IPS-NIHi7 (cell line): ENCODE measurements around the gene GNAT2.

Experiments used
- DNase-seq: peaks from one replicate; pipeline ENCODE4 v3.0.0; 2012; ENCODE audit warnings: mixed read lengths; ENCODE audit errors: extremely low spot score

Gene GNAT2

DNA sequence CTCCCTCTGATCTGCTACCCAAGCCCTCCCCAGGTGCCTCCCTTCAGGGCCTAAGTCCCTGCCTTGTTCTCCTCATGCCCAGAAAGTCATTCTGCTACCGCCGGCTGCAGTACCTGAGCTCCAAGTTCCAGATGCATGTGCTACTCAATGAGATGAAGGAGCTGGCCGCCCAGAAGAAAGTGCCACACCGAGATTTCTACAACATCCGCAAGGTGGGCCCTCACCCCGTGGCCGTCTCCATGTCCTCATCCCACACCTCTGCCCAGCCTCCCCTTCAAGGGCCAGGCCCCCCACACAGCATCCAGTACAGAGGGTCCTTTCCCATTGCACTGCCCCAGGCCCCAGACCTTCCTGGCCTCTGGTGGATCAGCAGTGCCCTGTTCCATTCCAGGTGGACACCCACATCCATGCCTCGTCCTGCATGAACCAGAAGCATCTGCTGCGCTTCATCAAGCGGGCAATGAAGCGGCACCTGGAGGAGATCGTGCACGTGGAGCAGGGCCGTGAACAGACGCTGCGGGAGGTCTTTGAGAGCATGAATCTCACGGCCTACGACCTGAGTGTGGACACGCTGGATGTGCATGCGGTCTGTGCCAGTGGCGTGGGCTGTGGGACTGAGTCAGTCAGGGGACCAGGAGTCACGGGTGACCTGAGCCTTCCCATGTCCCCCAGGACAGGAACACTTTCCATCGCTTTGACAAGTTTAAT lies 8.4 kb upstream of the GNAT2 start:
- DNase-seq, result no peak

DNA sequence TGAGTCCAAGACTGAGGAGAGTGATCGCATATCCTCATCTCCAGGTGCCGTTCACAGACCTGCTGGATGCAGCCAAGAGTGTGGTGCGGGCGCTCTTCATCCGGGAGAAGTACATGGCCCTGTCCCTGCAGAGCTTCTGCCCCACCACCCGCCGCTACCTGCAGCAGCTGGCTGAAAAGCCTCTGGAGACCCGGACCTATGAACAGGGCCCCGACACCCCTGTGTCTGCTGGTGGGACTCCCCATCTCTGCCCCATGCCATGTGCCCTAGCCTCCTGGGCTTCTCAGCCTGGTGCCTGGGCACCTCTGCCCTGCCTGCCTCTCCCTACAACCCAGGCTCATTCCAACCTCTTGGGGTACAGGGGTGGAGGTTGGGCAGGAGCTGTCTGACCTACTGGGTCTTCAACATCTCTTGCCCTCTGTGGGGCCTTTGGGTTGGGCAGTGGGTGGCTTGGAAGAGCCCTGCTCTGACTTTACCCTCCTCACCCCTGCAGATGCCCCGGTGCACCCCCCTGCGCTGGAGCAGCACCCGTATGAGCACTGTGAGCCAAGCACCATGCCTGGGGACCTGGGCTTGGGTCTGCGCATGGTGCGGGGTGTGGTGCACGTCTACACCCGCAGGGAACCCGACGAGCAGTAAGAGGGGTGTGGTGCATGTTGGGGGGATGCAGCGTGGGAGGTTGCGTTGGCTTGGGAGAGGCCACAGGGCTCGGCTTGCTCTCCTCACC lies 7.4 kb upstream of the GNAT2 start:
- DNase-seq, result no peak

DNA sequence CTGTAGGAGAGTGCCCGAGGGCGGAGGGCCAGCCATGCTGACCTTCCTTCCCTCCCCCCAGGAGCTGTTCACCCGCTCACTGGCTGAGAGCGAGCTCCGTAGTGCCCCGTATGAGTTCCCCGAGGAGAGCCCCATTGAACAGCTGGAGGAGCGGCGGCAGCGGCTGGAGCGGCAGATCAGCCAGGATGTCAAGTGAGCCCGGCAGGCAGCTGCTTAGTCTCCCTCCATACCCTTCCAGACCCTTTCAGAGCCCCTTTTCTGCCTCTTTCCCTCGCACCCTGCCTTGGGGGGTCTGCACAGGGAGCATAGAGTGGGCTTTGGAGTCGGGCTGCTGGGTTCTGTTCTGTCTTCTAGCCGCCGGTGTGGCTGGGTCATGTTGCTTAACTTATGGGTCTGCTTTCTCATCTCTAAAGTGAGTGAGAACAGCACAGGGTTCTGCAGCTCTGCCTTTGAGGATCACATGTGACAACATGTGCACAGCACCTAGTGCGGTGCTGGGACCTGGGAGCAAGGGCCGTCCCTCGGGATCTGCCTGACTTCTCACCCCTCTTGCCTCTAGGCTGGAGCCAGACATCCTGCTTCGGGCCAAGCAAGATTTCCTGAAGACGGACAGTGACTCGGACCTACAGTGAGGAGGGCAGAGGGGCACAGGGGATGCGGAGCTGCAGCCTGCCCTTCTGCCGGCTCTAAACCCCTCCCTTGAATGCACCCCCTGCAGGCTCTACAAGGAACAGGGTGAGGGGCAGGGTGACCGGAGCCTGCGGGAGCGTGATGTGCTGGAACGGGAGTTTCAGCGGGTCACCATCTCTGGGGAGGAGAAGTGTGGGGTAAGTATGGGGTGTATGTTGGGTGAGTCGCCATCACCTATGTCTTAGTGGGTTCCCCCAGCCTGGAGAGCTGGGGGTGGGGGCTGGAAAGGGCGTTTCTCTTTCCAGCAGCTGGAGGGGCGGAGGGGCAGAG lies 6.5 kb upstream of the GNAT2 start:
- DNase-seq, result no peak

DNA sequence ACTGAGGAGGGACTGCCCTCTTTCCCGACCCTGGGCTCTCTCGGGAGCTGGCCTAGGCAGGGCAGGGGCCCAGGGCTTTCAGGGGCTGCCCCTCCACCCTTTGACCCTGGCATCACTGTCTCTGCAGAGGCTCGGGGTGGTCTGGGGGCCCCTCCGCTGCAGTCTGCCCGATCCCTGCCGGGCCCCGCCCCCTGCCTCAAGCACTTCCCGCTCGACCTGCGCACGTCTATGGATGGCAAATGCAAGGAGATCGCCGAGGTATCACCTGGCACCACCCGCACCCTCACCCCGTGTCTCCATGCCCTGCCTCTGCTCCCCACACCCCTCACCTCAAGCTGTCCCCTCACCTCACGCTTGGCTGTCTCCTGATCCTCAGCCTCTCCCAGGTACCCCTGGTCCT lies 5.8 kb upstream of the GNAT2 start:
- no peak for DNase-seq

DNA sequence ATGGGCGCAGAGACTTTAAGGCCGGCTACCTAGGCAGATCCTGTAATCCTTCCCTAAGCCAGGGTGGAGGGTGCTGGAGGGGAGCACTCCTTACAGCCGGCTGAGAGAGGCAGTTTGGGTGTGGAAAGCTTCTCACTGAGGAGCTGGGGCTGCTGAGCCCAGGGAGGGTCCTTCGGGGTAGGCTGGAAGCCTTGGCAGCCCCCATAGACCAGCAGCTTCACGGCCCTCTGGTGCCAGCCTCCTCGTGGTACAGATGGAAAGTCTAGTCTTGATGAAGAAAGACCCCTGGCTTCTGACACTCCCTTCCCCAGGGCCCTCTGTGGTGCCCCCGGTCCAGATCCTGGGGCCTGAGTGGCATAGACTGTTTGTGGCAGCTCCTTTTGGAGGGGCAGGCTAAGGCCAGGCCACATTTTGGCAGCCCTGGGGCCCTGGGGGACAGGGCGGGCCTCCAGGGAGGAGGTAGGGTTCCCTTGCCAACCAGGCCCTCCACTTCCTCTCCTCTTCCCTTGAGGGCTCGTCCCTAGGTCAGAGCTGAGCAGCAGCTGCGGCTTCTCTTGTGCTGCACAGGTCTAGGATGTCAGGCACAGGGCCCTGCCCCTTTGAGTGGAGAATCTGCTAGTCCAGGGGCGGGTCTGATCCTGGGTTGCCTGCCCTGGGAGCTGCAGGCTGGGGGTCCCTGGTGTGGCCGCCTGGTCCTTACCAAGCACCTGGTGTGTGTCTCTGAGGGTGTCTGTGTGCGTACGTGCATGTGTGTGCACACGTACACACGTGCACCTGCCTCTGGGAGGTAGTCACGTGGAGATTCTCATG lies 5.0 kb upstream of the GNAT2 start:
- DNase-seq, result no peak

DNA sequence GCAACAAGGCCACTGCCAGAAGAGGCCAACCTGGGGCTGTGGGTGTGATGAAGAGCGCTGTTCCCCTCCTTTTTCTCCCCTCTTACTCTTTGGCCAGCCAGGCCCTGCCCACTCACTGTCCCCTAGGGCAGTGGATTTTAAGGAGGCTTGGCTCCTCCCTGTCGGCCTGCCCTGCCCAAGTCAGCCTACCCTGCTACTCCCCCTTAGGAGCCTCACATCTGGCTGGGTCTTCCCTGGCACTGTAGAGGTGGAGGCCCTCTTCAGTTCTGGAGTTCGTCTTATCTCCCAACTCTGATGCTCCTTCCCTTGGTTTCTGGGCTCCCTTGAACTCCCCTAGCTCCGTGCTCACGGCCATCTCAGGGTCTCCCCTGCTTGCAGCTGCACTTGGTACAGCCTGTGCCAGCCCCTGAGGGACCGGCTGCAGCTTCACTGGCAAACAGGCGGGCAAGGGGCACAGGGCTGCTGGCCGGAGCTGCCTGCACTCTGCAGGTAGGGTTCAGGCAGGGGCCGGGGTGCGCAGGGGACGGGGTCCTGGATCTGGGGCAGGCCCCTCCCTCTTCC lies 4.3 kb upstream of the GNAT2 start:
- DNase-seq, result no peak

DNA sequence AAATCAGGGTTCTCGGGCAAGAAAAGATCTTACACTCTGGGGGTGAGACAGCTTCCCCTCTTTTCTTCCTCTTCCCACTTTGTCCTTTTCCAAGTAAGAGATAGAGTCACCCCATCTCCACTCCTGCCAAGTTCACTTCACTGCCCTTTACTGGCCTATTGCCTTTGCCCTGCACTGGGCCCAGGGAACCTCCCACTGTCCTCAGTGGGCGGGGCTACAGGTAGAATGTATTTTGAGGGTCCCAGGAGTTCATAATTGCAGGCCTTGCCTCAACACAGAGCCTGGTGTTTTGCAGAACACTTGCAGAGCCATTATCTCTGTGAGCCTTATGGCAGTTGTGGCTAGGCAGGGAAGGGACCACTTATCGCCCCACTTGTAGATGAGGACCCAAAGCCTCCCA lies 3.5 kb upstream of the GNAT2 start:
- no peak for DNase-seq

DNA sequence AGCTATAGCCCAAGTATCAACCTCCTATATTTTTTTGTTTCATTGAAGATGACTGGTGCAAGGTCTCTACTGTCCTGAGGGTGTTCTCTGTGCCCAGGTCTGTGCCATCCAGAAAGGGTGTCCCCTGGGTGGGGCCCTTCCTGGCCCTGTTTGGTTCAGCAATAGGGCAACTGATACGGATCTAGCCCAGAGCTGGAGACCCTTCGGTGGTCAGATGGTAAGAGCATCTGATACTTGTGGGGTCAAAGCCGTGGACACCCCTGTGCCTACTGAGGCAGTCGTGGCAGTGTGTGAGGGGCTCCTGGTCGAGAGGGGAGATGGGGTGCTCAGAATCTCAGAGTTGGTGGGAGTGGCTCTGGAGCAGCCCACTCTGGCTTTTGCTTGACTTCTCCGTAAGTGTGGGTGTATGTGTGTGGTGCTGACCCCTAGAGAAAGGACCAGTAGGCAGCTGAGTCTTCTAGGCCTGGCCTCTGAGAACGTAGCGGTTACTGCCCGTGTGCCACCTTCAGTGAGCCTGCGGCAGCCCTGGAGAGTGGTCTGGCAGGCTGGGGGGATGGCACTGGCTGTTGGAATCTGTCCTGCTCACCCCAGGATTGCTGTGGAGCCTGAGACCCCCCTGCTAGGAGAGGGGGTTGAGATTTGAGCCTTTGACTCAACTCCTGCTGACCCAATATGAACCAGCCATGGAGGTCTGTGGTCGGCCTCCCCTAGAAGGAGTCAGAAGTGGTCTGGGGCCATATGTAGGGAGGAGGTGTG lies 2.9 kb upstream of the GNAT2 start:
- DNase-seq, result no peak

DNA sequence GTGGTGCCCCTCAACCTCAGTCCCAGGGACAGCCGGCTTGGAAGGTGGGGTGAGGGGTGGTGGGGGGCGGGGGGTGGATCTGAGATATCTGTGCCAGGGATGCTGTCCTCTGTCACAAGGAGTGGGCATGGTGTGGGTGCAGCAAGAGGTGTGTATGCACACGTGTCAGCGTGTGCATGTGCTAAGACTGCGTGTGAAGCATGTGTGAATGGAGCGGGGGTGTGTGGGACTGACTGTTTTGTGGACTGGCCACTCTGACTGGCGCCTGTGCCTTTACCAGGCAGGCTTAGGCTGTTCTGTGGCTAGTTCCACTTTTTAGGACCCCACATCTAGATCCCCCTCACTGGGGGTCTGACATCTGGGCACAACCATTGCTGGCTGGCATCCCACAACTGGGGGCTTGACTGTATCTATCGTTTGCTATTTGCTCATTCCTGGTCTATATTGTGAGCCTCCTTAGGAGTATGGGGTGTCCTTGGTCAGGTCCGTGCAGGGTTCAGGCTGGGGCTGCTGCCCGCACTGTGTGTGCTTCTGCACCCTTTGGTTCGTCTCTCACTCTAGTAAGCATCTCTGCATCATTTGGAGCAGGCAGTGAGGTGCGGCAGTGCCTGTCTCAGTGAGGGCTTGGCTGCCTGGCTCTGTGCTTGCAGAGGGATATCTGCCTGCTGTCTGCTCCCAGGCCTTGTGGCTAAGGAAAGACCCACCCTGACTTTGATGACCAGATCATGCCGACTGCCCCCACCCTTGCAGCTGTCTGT lies 2.1 kb upstream of the GNAT2 start:
- no peak for DNase-seq

DNA sequence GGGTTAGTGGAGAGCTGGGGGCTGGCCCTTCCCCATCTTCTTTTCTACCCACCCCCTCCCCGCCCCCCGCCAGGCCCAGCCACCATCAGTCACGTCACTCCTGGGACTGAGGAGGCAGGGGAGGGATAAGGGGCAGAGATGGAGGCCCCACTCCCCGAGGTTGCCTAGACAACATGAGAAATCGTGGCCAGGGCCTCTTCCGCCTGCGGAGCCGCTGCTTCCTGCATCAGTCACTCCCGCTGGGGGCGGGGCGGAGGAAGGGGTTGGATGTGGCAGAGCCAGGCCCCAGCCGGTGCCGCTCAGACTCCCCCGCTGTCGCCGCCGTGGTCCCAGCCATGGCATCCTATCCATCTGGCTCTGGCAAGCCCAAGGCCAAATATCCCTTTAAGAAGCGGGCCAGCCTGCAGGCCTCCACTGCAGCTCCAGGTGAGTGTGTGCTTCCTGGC lies 1.4 kb upstream of the GNAT2 start:
- peak; percentile 90 for DNase-seq

DNA sequence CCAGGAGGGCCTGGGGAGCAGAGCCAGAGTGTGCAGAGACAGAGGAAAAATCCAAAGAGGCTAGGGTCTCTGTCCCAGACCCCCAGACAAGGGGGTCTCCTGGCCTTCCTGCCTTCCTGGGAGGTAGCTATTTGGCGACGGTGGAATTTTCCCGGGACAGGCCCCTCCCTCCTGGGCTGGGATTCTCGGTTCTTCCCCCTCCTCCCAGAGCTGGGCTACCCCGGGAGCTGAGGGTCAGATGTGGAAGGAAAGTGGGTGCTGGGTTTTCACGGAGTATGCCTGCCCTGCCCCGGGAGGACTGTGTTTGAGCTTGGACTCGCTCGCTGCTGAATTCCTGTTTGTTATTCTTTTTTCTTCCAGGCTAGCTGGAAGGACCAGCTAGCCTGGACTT lies 980 bp upstream of the GNAT2 start:
- peak; percentile 45 for DNase-seq

DNA sequence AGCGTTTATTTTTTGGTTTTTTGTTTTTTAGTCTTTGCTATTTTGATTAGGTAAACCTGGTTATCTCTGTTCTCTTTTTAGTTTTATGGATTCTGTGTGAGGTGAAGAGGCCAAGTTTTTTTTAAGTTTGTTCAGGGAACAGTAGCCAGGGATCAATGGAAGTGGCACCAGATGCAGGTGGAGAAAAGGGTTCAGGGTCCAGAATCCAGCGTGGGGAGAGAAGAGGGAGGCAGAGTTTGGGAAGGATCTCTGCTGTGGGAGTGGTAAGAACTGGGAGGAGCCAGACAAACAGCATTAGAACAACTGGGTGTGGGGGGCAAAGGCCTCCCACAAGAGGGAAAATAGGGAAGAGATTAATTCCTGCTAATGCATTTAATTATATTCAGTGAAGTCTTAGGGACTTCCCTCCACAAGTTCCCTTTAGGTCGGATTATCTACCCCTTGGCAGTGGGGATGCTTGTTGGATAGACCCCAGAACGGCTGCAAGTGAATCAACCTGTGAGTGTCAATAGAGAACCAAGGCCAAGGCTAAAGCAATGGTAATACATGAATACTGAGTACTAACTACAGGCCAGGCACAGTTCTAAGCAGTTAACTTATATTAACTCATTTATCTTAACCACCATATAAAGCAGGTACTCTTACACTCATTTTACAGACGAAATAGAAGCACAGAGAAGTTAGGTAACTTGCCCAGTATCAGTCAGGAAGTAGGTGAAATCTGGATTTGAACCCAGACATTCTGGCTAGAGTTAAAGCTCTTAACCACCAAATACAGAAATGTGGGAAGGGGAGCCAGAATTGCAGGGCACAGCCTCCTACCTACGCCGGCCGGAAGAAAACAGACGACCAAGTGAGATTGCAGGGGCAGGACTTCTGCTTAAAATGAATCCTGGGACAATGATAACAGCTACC lies 498 bp downstream of the GNAT2 start:
- no peak for DNase-seq

DNA sequence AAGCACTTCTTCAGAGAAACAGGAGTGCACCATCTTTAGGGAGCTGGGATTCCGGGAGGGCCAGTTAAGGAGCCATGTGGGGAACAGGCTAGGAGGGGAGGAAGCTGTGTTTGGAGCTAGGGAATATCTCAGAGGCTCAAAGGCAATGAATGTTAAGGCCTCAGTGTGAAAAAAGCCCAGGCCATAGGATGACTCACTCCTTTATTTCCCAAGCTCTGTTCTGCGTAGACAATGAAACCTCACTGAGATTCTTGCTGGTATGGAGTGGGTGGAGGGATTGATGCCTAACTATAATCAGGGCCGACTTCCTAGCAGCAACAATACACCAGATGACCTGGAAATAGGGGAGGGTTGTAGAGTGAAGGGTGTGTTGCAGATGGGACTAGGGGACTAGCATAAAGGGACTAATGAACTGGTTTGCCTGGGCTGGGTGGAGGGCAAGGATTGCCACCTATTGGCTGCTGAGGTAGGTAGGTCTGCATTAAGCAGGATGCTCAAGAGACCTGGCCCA lies 2.1 kb downstream of the GNAT2 start:
- peak; percentile 55 for DNase-seq

DNA sequence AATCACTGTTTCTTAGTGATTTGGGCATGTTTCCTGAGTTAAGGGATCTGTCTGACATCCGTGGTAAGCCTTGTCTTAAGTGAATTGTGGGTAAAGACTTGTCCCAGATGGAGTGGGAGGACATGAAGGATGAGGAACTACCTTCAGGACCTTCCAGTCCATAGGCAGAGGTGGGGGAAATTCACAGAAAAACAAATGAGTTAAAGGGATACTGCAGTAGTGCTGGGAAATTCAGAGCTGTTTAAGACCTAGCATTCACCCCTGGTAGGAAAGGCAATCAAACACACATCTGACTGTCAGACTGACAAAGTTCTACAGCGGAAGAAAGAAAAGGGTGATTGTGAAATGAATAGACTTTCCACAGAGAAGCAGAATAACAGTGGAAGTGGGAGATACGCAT lies 3.0 kb downstream of the GNAT2 start:
- no peak for DNase-seq

DNA sequence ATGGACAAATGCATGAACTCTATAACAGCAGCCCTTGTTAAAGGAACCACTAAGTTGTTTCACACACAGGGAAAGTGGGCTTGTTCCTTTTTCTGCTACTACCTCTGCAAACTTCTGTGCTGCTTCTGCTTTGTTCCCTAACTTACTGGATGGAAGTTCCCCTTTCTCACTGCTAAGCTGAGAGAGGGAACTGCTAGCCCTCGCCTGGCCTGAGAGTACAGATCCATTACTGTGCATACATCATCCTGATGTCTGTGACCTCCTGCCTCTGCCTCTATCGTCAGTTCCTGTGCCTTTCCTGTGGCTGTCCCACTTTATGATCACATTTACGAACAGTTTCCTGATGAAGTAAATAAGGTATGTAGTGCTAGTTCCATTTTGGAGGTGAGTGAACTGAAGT lies 3.5 kb downstream of the GNAT2 start:
- DNase-seq, result no peak

DNA sequence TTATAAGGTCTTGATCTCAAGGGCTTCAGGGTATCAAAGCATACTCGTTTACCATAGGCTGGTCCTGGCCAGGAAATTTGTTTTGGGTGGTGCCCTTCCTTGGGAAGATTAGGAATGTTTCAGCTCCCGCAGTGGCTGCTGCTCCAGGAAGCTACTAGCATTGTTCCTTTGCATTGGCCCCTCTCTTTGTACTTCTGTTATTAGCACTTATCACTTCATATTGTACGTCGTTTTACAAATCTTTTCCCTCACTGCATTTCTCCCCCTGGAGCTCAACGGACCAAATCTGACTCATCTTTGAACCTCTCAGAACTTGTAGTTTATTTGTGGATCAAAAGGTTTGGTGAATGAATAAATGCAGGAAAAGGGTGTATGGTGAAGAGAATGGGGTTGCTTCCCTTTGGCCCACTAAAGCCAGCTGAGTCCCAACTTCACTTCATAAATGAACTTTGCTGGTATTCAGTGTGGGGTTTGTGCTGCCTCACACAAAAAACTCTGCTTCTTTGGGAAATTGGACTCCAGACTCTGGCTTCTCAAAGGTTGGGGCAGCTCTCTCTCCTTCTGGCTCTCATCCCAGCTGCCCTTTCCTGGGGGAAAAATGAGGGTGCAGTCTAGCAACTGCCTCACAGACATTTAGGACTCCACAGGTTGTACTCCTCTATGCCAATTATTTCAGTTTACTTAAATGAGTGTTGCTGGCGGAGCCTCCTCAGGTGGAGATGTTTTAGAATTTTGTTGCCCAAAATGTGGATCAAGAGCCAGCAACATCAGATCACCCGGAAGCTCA lies 5.9 kb downstream of the GNAT2 start:
- DNase-seq, result no peak

DNA sequence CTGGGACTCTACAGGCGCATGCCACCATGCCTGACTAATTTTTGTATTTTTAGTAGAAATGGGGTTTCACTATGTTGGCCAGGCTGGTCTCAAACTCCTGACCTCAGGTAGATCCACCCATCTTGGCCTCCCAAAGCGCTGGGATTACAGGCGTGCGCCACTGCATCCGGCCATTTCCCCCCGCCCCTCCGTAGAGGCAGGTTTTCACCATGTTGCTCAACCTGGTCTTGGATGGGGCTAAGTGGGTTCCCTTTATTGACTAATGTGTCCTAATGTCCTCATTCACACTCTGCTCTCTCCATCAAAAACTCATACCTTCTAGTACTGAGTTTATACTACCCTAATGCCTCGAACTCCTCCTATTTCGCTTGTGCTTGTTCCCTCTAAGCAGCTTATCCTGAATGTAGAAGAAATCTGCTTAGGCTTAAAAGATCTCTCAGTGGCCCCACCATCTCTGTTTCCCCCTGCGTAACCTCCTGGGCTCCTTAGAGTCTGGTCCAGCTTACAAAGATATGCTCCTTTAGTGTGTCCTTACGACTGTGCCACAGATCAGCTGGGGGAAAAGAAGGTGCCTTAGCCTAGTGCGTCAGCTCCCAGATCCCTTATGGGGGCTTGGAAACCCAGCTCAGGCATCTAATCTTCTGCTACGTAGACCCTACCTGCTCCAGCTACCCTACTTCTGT lies 8.0 kb downstream of the GNAT2 start:
- no peak for DNase-seq
